ENCODE data around the gene SOAT2. TPM values are rescaled to one million over a fixed set of nuclear protein-coding genes. Genes with fewer than 3 reads are reported as not detected.

Gene SOAT2
- total RNA-seq, 1 donor from 2014 or later = not detected

GRCh38 chr12:53090554-53090953 is 12.7 kb upstream of the SOAT2 start:
- H4K20me1 ChIP-seq (ENCODE audit: low read depth) = no peaks in the 10 kb centered on the region
- no peaks in the 10 kb centered on the region for H3K36me3 ChIP-seq
- Mint-ChIP-seq H3K36me3 (no peaks in the 10 kb centered on the region), H3K27ac (no peak overlapping the region), H3K27me3 (ENCODE audit: insufficient read depth, low read depth) (peaks cover 22% of the 10 kb centered on the region), H3K4me1 (peaks cover 5% of the 10 kb centered on the region), H3K4me3 (no peak overlapping the region), H3K9me3 (peaks cover 2% of the 10 kb centered on the region)
- no peak for DNase-seq (ENCODE audit: low spot score)
- no peak overlapping the region for H3K4me3 ChIP-seq
- H3K79me2 ChIP-seq (ENCODE audit: low read depth) = no peaks in the 10 kb centered on the region
- H3K27ac ChIP-seq = no peak overlapping the region
- no peaks in the 10 kb centered on the region for H3K9me3 ChIP-seq (ENCODE audit: low read depth)
- no peak overlapping the region for H3K9ac ChIP-seq
- no peak overlapping the region for H3K4me2 ChIP-seq
- H3K27me3 ChIP-seq = peaks cover 27% of the 10 kb centered on the region
- no peak overlapping the region for H2AFZ ChIP-seq (replicated peaks)
- TF ChIP-seq CTCF (IDR thresholded peaks at IDR 0.05) (no peak), EZH2 (IDR thresholded peaks at IDR 0.05) (no peak), EZH2phosphoT487 (IDR thresholded peaks at IDR 0.05) (no peak)
- H3K4me1 ChIP-seq = peaks cover 8% of the 10 kb centered on the region
- H3F3A ChIP-seq (ENCODE audit: low read depth) = peaks cover 7% of the 10 kb centered on the region

- Histone ChIP-seq H3K9ac (no peak overlapping the region), H3K4me1 (peaks cover 12% of the 10 kb centered on the region), H4K20me1 (ENCODE audit: low read depth) (no peaks in the 10 kb centered on the region), H3K4me2 (no peak overlapping the region), H3F3A (ENCODE audit: low read depth) (peaks cover 11% of the 10 kb centered on the region), H3K79me2 (ENCODE audit: low read depth) (no peaks in the 10 kb centered on the region), H3K9me3 (ENCODE audit: low read depth) (no peaks in the 10 kb centered on the region), H2AFZ (replicated peaks) (no peak overlapping the region), H3K4me3 (no peak overlapping the region), H3K36me3 (no peaks in the 10 kb centered on the region), H3K27me3 (peaks cover 29% of the 10 kb centered on the region), H3K27ac (no peak overlapping the region)
- TF ChIP-seq EZH2phosphoT487 (IDR thresholded peaks at IDR 0.05) (no peak), CTCF (IDR thresholded peaks at IDR 0.05) (no peak), EZH2 (IDR thresholded peaks at IDR 0.05) (no peak)
- Mint-ChIP-seq H3K27ac (no peak overlapping the region), H3K4me3 (no peak overlapping the region), H3K36me3 (no peaks in the 10 kb centered on the region), H3K27me3 (ENCODE audit: insufficient read depth, low read depth) (peaks cover 29% of the 10 kb centered on the region), H3K4me1 (peaks cover 10% of the 10 kb centered on the region), H3K9me3 (no peaks in the 10 kb centered on the region)
- DNase-seq (ENCODE audit: low spot score) = no peak
These were observed 11.5 kb upstream of the SOAT2 start for GRCh38 chr12:53091756-53092155.

DNA sequence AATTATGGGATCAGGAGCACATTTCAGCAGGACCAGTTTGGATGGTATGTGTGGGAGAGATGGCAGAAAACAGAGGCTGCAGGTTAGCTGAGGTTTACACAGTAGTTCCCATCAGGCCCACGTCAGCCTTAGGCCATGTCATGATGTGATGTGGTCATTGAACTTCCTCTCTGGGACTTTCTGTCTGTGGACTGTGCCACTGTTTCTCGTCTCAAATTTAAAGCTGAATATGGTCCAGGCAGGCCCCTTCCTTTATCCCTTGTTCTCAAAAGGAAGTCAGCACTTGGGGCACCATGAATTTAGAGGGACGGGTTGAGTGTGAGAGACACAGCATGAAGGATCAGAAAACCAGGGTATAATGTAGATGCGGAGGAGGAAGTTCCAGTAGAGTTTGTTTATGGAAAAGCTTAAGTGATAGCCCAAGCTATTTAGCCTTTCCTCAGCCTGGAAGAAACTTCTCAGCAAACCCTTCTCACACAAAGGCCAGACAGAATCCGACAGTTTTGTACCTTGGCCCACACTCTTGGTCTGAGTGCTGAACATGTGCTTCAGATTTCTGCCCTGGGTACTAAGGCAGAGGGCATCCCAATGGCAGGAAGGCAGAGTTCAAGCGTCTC is 9.4 kb upstream of the SOAT2 start:
- no peak overlapping the region for H3K4me2 ChIP-seq
- H4K20me1 ChIP-seq (ENCODE audit: low read depth) = no peaks in the 10 kb centered on the region
- H2AFZ ChIP-seq (replicated peaks) = no peak overlapping the region

More for the DNA sequence above, 9.4 kb upstream of the SOAT2 start:
- Mint-ChIP-seq H3K27ac (no peak overlapping the region), H3K4me3 (no peak overlapping the region), H3K27me3 (ENCODE audit: insufficient read depth, low read depth) (peaks cover 37% of the 10 kb centered on the region), H3K36me3 (no peaks in the 10 kb centered on the region), H3K4me1 (peaks cover 21% of the 10 kb centered on the region), H3K9me3 (no peaks in the 10 kb centered on the region)
- H3K4me3 ChIP-seq = no peak overlapping the region
- peaks cover 21% of the 10 kb centered on the region for H3K4me1 ChIP-seq
- no peaks in the 10 kb centered on the region for H3K9me3 ChIP-seq (ENCODE audit: low read depth)
- no peak for DNase-seq (ENCODE audit: low spot score)
- H3K27ac ChIP-seq = no peak overlapping the region
- TF ChIP-seq CTCF (IDR thresholded peaks at IDR 0.05) = no peak
- H3K27me3 ChIP-seq = peaks cover 46% of the 10 kb centered on the region
- H3K79me2 ChIP-seq (ENCODE audit: low read depth) = no peaks in the 10 kb centered on the region
- H3K9ac ChIP-seq = no peak overlapping the region
- no peaks in the 10 kb centered on the region for H3K36me3 ChIP-seq
- H3F3A ChIP-seq (ENCODE audit: low read depth) = peaks cover 13% of the 10 kb centered on the region
